GM23248 (cell line): ENCODE results near the gene SART3.

ENCODE experiments used
- EZH2 ChIP-seq: fragments of 200-600 bp; sonication (generic); IDR thresholded peaks from 2 replicates; pipeline ENCODE4 v1.6.1; 2018; ENCODE audit warnings: antibody characterized with exemption, mild to moderate bottlenecking; ENCODE audit not compliant: insufficient read depth, poor library complexity, severe bottlenecking
- EZH2phosphoT487 ChIP-seq: fragments of 200-600 bp; sonication (generic); IDR thresholded peaks from 2 replicates; pipeline ENCODE4 v1.6.1; 2018; ENCODE audit warnings: antibody characterized with exemption, moderate library complexity, mild to moderate bottlenecking, low read depth; ENCODE audit not compliant: insufficient read depth

DNA sequence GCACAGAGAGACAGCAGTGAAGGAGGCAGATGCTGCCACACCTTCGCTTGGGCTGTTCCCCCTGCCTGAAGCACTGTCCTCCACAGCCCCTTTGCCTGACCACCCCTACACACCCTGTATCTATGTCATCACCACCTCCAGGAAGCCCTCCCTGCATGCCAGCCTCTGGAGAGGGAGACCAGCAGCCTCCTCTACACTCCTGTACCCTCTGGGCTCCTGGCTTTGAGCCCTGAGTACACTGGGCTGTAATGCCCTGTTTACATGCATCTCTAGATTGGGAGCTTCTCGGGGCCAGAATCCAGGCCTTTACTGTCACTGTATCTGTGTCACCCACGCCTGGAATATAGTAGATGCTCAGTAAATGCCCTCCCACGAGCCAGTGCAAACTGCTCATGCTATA lies 42.8 kb upstream of the SART3 start:
- TF ChIP-seq EZH2 (no peak), EZH2phosphoT487 (no peak)
